GM12878 (cell line): ENCODE data around the gene MAST3. TPM values are rescaled to one million over a fixed set of nuclear protein-coding genes. Genes with fewer than 3 reads are reported as not detected.
A peak's percentile ranks its signal among the peaks of the same experiment; 100 is the strongest.

ENCODE experiments used
- ATAC-seq: fragments of 200-7000 bp; cut with Tn5 transposase; 3 replicates; pipeline ENCODE4 v1.9.1; 2020; ENCODE audit warnings: mild to moderate bottlenecking, moderate library complexity
- BruUV-seq: library from RNA; stranded (reverse); fragments of 400-500 nt; replicated peaks from 2 replicates; lab custom pipeline; 2021; lab: Mats Ljungman, UMichigan
- CTCF ChIA-PET: fragments of 300-600 bp; sonication (Branson Sonifier 250); formaldehyde crosslinking; extraction: SDS; loops from one replicate; lab custom pipeline; 2021; ENCODE audit warnings: inconsistent platforms; lab: Yijun Ruan, JAX
- POLR2A ChIA-PET: fragments of 350-600 bp; formaldehyde crosslinking; extraction: SDS; loops from one replicate; lab custom pipeline; 2021; ENCODE audit warnings: inconsistent platforms; lab: Charles Lee
- RAD21 ChIA-PET: fragments of 300-600 bp; sonication (Branson Sonifier 250); formaldehyde crosslinking; loops from one replicate; lab custom pipeline; 2023; ENCODE audit warnings: antibody characterized with exemption; ENCODE audit not compliant: unreplicated experiment; lab: Charles Lee
- SMC1A ChIA-PET: fragments of 300-600 bp; sonication (Branson Sonifier 250); formaldehyde crosslinking; loops from one replicate; lab custom pipeline; 2023; ENCODE audit not compliant: unreplicated experiment, uncharacterized antibody; lab: Charles Lee
- DNase-seq: peaks from one replicate; pipeline ENCODE4 v3.0.0-alpha.2; 2011; ENCODE audit warnings: low read depth, low spot score
- FAIRE-seq: peaks from 3 replicates; lab custom pipeline; 2011; peaks lifted over from hg19 to GRCh38; lab: Jason Lieb, UNC
- H2AFZ ChIP-seq: 2 replicates; pipeline ENCODE4 v1.6.0; 2011; ENCODE audit warnings: low read depth, low read length, control low read depth; ENCODE audit not compliant: control insufficient read depth
- H3K27ac ChIP-seq: 2 replicates; pipeline ENCODE4 v1.5.1; 2011; ENCODE audit warnings: control low read depth; ENCODE audit not compliant: control insufficient read depth, insufficient read depth
- H3K27me3 ChIP-seq, 2 experiments: replicated peaks in 1 of 2; 2 replicates each; pipeline versions ENCODE4 v1.6.0 to v1.6.1; 2011; ENCODE audit warnings: low read length in 1 of 2; ENCODE audit not compliant: control insufficient read depth in 2 of 2, insufficient read depth in 2 of 2
- H3K36me3 ChIP-seq, 2 experiments: 2 replicates each; pipeline ENCODE4 v1.5.1; 2011; ENCODE audit warnings: low read length in 1 of 2; ENCODE audit not compliant: control insufficient read depth in 2 of 2, insufficient read depth in 2 of 2
- H3K4me1 ChIP-seq: 2 replicates; pipeline ENCODE4 v1.6.1; 2011; ENCODE audit warnings: mild to moderate bottlenecking, low read length, moderate library complexity, mixed read lengths; ENCODE audit not compliant: control insufficient read depth, insufficient read depth
- H3K4me2 ChIP-seq: 2 replicates; pipeline ENCODE4 v1.6.0; 2011; ENCODE audit warnings: control low read depth; ENCODE audit not compliant: control insufficient read depth, insufficient read depth
- H3K4me3 ChIP-seq: fragments of 200-600 bp; sonication (generic); 2 replicates; pipeline ENCODE4 v1.5.1; 2016
- H3K79me2 ChIP-seq: 2 replicates; pipeline ENCODE4 v1.6.0; 2011; ENCODE audit warnings: low read length; ENCODE audit not compliant: control insufficient read depth, insufficient read depth
- H3K9ac ChIP-seq: 2 replicates; pipeline ENCODE4 v1.8.0; 2011; ENCODE audit warnings: low read length, control low read depth, mixed read lengths; ENCODE audit not compliant: control insufficient read depth, insufficient read depth
- H3K9me3 ChIP-seq: replicated peaks from 3 replicates; pipeline ENCODE4 v1.5.1; 2011; ENCODE audit warnings: mild to moderate bottlenecking, low read length; ENCODE audit not compliant: control insufficient read depth, insufficient read depth
- H4K20me1 ChIP-seq: 2 replicates; pipeline ENCODE4 v1.6.0; 2011; ENCODE audit not compliant: control insufficient read depth, insufficient read depth
- NR2F1 ChIP-seq: fragments of 450-650 bp; conservative IDR thresholded peaks from 2 replicates; pipeline ENCODE4 v1.6.1; 2017; ENCODE audit warnings: mild to moderate bottlenecking
- PML ChIP-seq: IDR thresholded peaks from 2 replicates; pipeline ENCODE4 v1.6.1; 2012; ENCODE audit warnings: low read length, inconsistent platforms
- SMARCA5 ChIP-seq: fragments of 450-650 bp; IDR thresholded peaks from 2 replicates; pipeline ENCODE4 v1.6.1; 2017; ENCODE audit warnings: mild to moderate bottlenecking
- SP1 ChIP-seq: IDR thresholded peaks from one replicate; pipeline ENCODE4 v1.6.1; 2011; ENCODE audit warnings: low read depth, low read length
- SUPT20H ChIP-seq: IDR thresholded peaks from 2 replicates; pipeline ENCODE4 v1.6.1; 2011; ENCODE audit warnings: low read depth, mild to moderate bottlenecking, low read length, moderate library complexity, borderline replicate concordance; ENCODE audit not compliant: control insufficient read depth
- ZNF217 ChIP-seq: fragments of 450-650 bp; IDR thresholded peaks from 2 replicates; pipeline ENCODE4 v1.6.1; 2017; ENCODE audit warnings: antibody characterized with exemption, mild to moderate bottlenecking
- ZZZ3 ChIP-seq: IDR thresholded peaks from 2 replicates; pipeline ENCODE4 v1.6.1; 2011; ENCODE audit warnings: low read depth; ENCODE audit not compliant: control insufficient read depth, insufficient read length
- WGBS: methylation state at CpG from one replicate; pipeline ENCODE4 v1.1.6; 2016; ENCODE audit warnings: low lambda C conversion rate; ENCODE audit not compliant: insufficient replicate concordance, insufficient coverage; ENCODE audit errors: missing lambda C conversion rate; 5-methylcytosine and 5-hydroxymethylcytosine counted together
- in situ Hi-C: fragments of 300-500 bp; cut with MboI; formaldehyde crosslinking; loops from 9 replicates; pipeline ENCODE4 v1.14.3; 2018; ENCODE audit warnings: mixed read lengths
- intact Hi-C: fragments of 100-400 bp; cut with micrococcal nuclease; formaldehyde crosslinking; loops from one replicate; pipeline ENCODE4 v1.14.2; 2022; ENCODE audit not compliant: unreplicated experiment
- polyA plus RNA-seq, 11 experiments: library from polyadenylated mRNA; depleted of rRNA in 4 of 11; unstranded in 6 of 11; stranded (reverse) in 5 of 11; fragments of >200 nt; fragmentation: Nextera tagmentation in 4 of 11; fragmentation: Illumina TruSeq in 1 of 11; extraction: Ambion mirVana in 4 of 11; extraction: Trizol in 1 of 11; gene quantifications; 1 replicate in 1 of 11; 2 replicates in 10 of 11; pipeline versions ENCODE4 v1.2.1 to v1.2.3, GENCODE V29; 2011 to 2016; ENCODE audit warnings: inconsistent platforms in 2 of 11, missing spikeins in 2 of 11, low read depth in 1 of 11
- total RNA-seq, 4 experiments: library from RNA; depleted of rRNA in 3 of 4; stranded (reverse); fragments of >200 nt in 3 of 4; fragmentation: Illumina TruSeq in 1 of 4; extraction: Trizol in 1 of 4; gene quantifications; 2 replicates each; pipeline versions ENCODE4 v1.2.1 to v1.2.3, GENCODE V29; 2013 to 2021
- TF ChIP-seq, protein P1 (sequence below): IDR thresholded peaks from 2 replicates; pipeline ENCODE4 v1.6.1; 2012; ENCODE audit warnings: low read length, inconsistent platforms

The MAST3 gene
- total and polyA plus RNA-seq, 10 of the 15 experiments (the other 5 are each of a cell fraction or from before 2014, with no cell fraction given): 3.0 to 22.2 (median 7.5) TPM

DNA sequence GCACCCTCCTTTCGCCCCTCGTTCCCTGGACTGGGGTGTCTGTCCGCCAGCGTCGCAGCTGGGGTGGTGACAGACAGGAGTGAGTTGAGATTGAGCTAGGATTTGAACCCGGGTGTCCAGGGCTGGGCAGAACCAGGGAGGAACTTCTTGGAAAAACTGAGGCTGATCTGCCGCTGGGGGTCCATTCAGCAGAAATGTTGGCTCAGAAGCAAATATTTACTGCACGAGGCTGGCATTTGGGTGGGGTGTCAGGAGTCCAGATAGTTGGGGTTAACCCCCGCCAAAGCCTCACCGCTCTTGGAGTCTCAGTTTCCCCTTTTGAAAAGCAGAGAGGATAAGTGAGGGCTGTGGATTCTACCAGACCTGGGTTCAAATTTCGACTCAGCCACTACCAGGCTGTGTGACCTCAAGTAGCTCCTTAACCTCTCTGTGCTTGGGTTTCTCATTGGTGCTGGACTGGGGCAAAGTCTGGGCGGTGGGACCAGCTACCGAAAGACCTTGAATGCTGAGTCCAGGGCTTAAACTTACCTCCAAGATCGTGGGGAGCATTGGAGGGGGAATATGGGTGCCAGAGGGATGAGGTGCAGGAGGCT, 20.9 kb downstream of the MAST3 start:
- H3K36me3 ChIP-seq: peaks cover 19 to 20% of the 10 kb centered on the region in 2 experiments
- no peaks in the 10 kb centered on the region for H3K27me3 ChIP-seq
- peak overlapping the region; percentile 63 for H3K27ac ChIP-seq
- intact Hi-C loops: no loop called here
- in situ Hi-C loops: no loop called here
- no peak for FAIRE-seq
- no peak for ATAC-seq
- H3K4me3 ChIP-seq: peak overlapping the region; percentile 88
- 3% methylated on average over 14 of the region's 14 CpGs for WGBS
- H3K9me3 ChIP-seq: no peaks in the 10 kb centered on the region
- CTCF ChIA-PET: interaction anchor here (0.6 to 2.1 kb wide), 8 partner anchors 9 to 210 kb away, joined by 3 to 9 read pairs (median 4); partner anchors contain the start of gene PIK3R2
- RAD21 ChIA-PET: interaction anchor here (0.9 to 1.9 kb wide), 5 partner anchors 32 to 60 kb away, joined by 3 to 7 read pairs (median 5); partner anchors contain the start of genes IL12RB1 and PIK3R2
- no peak overlapping the region for H2AFZ ChIP-seq
- H3K4me2 ChIP-seq: peak overlapping the region; percentile 99
- TF ChIP-seq SMARCA5: 0 out of 2 replicates have a peak, but pooled peaks have one; percentile 57
- no peak for TF ChIP-seq PML
- no peak for TF ChIP-seq SP1
- TF ChIP-seq NR2F1: no peak
- TF ChIP-seq, protein P1, sequence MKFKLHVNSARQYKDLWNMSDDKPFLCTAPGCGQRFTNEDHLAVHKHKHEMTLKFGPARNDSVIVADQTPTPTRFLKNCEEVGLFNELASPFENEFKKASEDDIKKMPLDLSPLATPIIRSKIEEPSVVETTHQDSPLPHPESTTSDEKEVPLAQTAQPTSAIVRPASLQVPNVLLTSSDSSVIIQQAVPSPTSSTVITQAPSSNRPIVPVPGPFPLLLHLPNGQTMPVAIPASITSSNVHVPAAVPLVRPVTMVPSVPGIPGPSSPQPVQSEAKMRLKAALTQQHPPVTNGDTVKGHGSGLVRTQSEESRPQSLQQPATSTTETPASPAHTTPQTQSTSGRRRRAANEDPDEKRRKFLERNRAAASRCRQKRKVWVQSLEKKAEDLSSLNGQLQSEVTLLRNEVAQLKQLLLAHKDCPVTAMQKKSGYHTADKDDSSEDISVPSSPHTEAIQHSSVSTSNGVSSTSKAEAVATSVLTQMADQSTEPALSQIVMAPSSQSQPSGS: no peak
- 0 out of 2 replicates have a peak, but pooled peaks have one; percentile 26 for TF ChIP-seq ZNF217
- no peak for TF ChIP-seq SUPT20H
- TF ChIP-seq ZZZ3: no peak
- peaks cover 24% of the 10 kb centered on the region for H3K4me1 ChIP-seq
- no peak for DNase-seq
- SMC1A ChIA-PET: interaction anchor here (1.0 to 1.6 kb wide), 5 partner anchors 27 to 74 kb away, joined by 3 to 4 read pairs (median 3); partner anchors contain the start of genes IL12RB1 and MPV17L2
- H3K79me2 ChIP-seq: peaks cover 21% of the 10 kb centered on the region
- peak overlapping the region; percentile 73 for H3K9ac ChIP-seq
- no TSS peak for BruUV-seq
- POLR2A ChIA-PET: interaction anchor here (0.5 to 2.8 kb wide), 8 partner anchors 14 to 161 kb away, joined by 3 to 8 read pairs (median 4); partner anchors contain the start of gene MAST3
- no peaks in the 10 kb centered on the region; the same call in 1 of the 2 replicates for H4K20me1 ChIP-seq
